GM23338 (cell line): ENCODE results near the gene RFC2. TPM values are rescaled to one million over a fixed set of nuclear protein-coding genes. Genes with fewer than 3 reads are reported as not detected.

ENCODE experiments used
- ATAC-seq: fragments of 200-7000 bp; cut with Tn5 transposase; 3 replicates; pipeline ENCODE4 v1.9.1; 2020
- DNase-seq: peaks from one replicate; pipeline ENCODE4 v3.0.0-alpha.2; 2015; ENCODE audit warnings: low spot score
- H2AFZ ChIP-seq: fragments of 200-600 bp; sonication (generic); 2 replicates; pipeline ENCODE4 v1.8.0; 2016; ENCODE audit warnings: antibody characterized with exemption, mild to moderate bottlenecking, moderate library complexity
- H3F3A ChIP-seq: fragments of 200-600 bp; sonication (generic); replicated peaks from 2 replicates; pipeline ENCODE4 v1.8.0; 2017; ENCODE audit warnings: antibody characterized with exemption, mixed run types, low read depth
- H3K27ac ChIP-seq: fragments of 200-600 bp; sonication (generic); 2 replicates; pipeline ENCODE4 v1.6.1; 2016; ENCODE audit warnings: low read depth
- H3K27me3 ChIP-seq: fragments of 200-600 bp; sonication (generic); 2 replicates; pipeline ENCODE4 v1.8.0; 2016; ENCODE audit warnings: mild to moderate bottlenecking, mixed run types, moderate library complexity; ENCODE audit not compliant: insufficient read depth
- H3K36me3 ChIP-seq: fragments of 200-600 bp; sonication (generic); 2 replicates; pipeline ENCODE4 v1.8.0; 2016; ENCODE audit warnings: mild to moderate bottlenecking; ENCODE audit not compliant: insufficient read depth
- H3K4me1 ChIP-seq: fragments of 200-600 bp; sonication (generic); 2 replicates; pipeline ENCODE4 v1.8.0; 2016; ENCODE audit warnings: mild to moderate bottlenecking, moderate library complexity; ENCODE audit not compliant: insufficient read depth
- H3K4me2 ChIP-seq: fragments of 200-600 bp; sonication (generic); 2 replicates; pipeline ENCODE4 v1.7.1; 2017; ENCODE audit warnings: mixed run types
- H3K4me3 ChIP-seq: fragments of 200-600 bp; sonication (generic); 2 replicates; pipeline ENCODE4 v1.6.1; 2016; ENCODE audit warnings: mixed run types
- H3K79me2 ChIP-seq: fragments of 200-600 bp; sonication (generic); replicated peaks from 2 replicates; pipeline ENCODE4 v1.8.0; 2017; ENCODE audit warnings: mild to moderate bottlenecking; ENCODE audit not compliant: insufficient read depth
- H3K9me2 ChIP-seq: fragments of 200-600 bp; sonication (generic); 2 replicates; pipeline ENCODE4 v1.8.0; 2017; ENCODE audit not compliant: insufficient read depth
- H4K20me1 ChIP-seq: fragments of 200-600 bp; sonication (generic); replicated peaks from 2 replicates; pipeline ENCODE4 v1.8.0; 2017; ENCODE audit warnings: mild to moderate bottlenecking; ENCODE audit not compliant: insufficient read depth
- H3K27ac Mint-ChIP-seq: 2 replicates; pipeline ENCODE4 v1.8.0; 2020; ENCODE audit warnings: inconsistent platforms, mild to moderate bottlenecking, moderate library complexity, mixed read lengths
- H3K27me3 Mint-ChIP-seq: 3 replicates; pipeline ENCODE4 v1.8.0; 2022; ENCODE audit warnings: low read depth, mild to moderate bottlenecking, moderate library complexity, mixed read lengths, inconsistent platforms; ENCODE audit not compliant: insufficient read depth, poor library complexity
- H3K36me3 Mint-ChIP-seq: 3 replicates; pipeline ENCODE4 v1.8.0; 2021; ENCODE audit warnings: low read depth, mild to moderate bottlenecking, inconsistent platforms, moderate library complexity, mixed read lengths
- H3K4me1 Mint-ChIP-seq: 3 replicates; pipeline ENCODE4 v1.8.0; 2020; ENCODE audit warnings: mild to moderate bottlenecking, inconsistent platforms, mixed read lengths
- H3K4me3 Mint-ChIP-seq: 3 replicates; pipeline ENCODE4 v1.8.0; 2021; ENCODE audit warnings: moderate library complexity, mild to moderate bottlenecking, inconsistent platforms, mixed read lengths
- H3K9me3 Mint-ChIP-seq: 3 replicates; pipeline ENCODE4 v1.8.0; 2020; ENCODE audit warnings: moderate library complexity, mild to moderate bottlenecking, inconsistent platforms, mixed read lengths
- CREB1 ChIP-seq: fragments of 250-450 bp; sonication (Bioruptor Pico); IDR thresholded peaks from 2 replicates; pipeline ENCODE4 v1.5.0; 2020; ENCODE audit warnings: low read depth, mild to moderate bottlenecking, moderate library complexity
- EZH2 ChIP-seq: fragments of 200-600 bp; sonication (generic); IDR thresholded peaks from one replicate; pipeline ENCODE4 v1.8.0; 2017; ENCODE audit warnings: antibody characterized with exemption, mild to moderate bottlenecking, low read depth; ENCODE audit not compliant: unreplicated experiment
- NANOG ChIP-seq: IDR thresholded peaks from 2 replicates; pipeline ENCODE4 v1.6.1; 2016; ENCODE audit warnings: antibody characterized with exemption, borderline replicate concordance
- POLR2AphosphoS5 ChIP-seq: IDR thresholded peaks from 2 replicates; pipeline ENCODE4 v1.6.1; 2016; ENCODE audit warnings: antibody characterized with exemption, low read depth
- STAT1 ChIP-seq: IDR thresholded peaks from one replicate; pipeline ENCODE4 v1.6.1; 2016; ENCODE audit warnings: antibody characterized with exemption; ENCODE audit not compliant: unreplicated experiment
- ZNF114 ChIP-seq: fragments of 250-450 bp; sonication (Bioruptor Pico); IDR thresholded peaks from 2 replicates; pipeline ENCODE4 v1.5.0; 2020; ENCODE audit warnings: mild to moderate bottlenecking, moderate library complexity
- polyA plus RNA-seq: library from polyadenylated mRNA; unstranded; fragments of >200 nt; fragmentation: Nextera tagmentation; extraction: Ambion mirVana; gene quantifications from 2 replicates; pipeline ENCODE4 v1.2.1, GENCODE V29; 2016
- total RNA-seq: library from RNA; depleted of rRNA; stranded (reverse); fragments of >200 nt; shearing (Covaris generic); gene quantifications from 2 replicates; pipeline ENCODE4 v1.2.3, GENCODE V29; 2014
- TF ChIP-seq, protein P1 (sequence below): fragments of 250-450 bp; sonication (Bioruptor Pico); IDR thresholded peaks from 2 replicates; pipeline ENCODE4 v1.5.0; 2020; ENCODE audit warnings: mild to moderate bottlenecking, moderate library complexity
- TF ChIP-seq, protein P2 (sequence below): IDR thresholded peaks from one replicate; pipeline ENCODE4 v1.6.1; 2018; ENCODE audit warnings: antibody characterized with exemption; ENCODE audit not compliant: unreplicated experiment

The RFC2 gene
- total and polyA plus RNA-seq, 2 experiments from 2014 or later, result 56.4 to 75.2 TPM

DNA sequence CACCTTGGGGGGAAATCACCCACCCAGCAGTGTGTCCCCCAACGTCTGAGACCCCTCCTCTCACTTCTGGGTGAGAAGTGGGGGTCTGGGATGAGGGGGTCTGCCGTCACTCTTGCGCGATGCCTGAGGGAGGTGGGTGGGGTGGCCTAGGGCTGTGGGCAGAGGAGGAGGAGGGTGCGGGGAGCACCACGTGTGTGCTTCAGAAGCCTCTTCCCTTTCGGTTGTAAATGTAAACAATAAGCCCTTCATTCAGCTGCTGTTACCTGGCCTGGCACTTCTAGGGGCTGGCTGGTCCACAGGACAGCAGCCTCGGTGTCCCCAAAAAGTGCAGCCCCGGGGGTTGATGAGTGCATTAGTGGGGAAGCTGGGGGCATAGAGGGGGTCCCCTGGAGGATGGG is 36.4 kb upstream of the RFC2 start:
- Histone ChIP-seq H3K4me2 (peak overlapping the region; percentile 96), H3K27ac (no peak overlapping the region), H2AFZ (no peak overlapping the region), H3K27me3 (no peaks in the 10 kb centered on the region), H3K4me1 (peaks cover 44% of the 10 kb centered on the region), H3K4me3 (peak overlapping the region; percentile 89), H3F3A (peaks cover 22% of the 10 kb centered on the region), H3K36me3 (no peaks in the 10 kb centered on the region), H4K20me1 (peaks cover 39% of the 10 kb centered on the region), H3K9me2 (no peaks in the 10 kb centered on the region), H3K79me2 (peaks cover 57% of the 10 kb centered on the region)
- TF ChIP-seq POLR2AphosphoS5 (no peak), ZNF114 (CRISPR knock-in tag) (no peak), CREB1 (no peak), EZH2 (no peak), NANOG (no peak), STAT1 (no peak)
- TF ChIP-seq, protein P1, sequence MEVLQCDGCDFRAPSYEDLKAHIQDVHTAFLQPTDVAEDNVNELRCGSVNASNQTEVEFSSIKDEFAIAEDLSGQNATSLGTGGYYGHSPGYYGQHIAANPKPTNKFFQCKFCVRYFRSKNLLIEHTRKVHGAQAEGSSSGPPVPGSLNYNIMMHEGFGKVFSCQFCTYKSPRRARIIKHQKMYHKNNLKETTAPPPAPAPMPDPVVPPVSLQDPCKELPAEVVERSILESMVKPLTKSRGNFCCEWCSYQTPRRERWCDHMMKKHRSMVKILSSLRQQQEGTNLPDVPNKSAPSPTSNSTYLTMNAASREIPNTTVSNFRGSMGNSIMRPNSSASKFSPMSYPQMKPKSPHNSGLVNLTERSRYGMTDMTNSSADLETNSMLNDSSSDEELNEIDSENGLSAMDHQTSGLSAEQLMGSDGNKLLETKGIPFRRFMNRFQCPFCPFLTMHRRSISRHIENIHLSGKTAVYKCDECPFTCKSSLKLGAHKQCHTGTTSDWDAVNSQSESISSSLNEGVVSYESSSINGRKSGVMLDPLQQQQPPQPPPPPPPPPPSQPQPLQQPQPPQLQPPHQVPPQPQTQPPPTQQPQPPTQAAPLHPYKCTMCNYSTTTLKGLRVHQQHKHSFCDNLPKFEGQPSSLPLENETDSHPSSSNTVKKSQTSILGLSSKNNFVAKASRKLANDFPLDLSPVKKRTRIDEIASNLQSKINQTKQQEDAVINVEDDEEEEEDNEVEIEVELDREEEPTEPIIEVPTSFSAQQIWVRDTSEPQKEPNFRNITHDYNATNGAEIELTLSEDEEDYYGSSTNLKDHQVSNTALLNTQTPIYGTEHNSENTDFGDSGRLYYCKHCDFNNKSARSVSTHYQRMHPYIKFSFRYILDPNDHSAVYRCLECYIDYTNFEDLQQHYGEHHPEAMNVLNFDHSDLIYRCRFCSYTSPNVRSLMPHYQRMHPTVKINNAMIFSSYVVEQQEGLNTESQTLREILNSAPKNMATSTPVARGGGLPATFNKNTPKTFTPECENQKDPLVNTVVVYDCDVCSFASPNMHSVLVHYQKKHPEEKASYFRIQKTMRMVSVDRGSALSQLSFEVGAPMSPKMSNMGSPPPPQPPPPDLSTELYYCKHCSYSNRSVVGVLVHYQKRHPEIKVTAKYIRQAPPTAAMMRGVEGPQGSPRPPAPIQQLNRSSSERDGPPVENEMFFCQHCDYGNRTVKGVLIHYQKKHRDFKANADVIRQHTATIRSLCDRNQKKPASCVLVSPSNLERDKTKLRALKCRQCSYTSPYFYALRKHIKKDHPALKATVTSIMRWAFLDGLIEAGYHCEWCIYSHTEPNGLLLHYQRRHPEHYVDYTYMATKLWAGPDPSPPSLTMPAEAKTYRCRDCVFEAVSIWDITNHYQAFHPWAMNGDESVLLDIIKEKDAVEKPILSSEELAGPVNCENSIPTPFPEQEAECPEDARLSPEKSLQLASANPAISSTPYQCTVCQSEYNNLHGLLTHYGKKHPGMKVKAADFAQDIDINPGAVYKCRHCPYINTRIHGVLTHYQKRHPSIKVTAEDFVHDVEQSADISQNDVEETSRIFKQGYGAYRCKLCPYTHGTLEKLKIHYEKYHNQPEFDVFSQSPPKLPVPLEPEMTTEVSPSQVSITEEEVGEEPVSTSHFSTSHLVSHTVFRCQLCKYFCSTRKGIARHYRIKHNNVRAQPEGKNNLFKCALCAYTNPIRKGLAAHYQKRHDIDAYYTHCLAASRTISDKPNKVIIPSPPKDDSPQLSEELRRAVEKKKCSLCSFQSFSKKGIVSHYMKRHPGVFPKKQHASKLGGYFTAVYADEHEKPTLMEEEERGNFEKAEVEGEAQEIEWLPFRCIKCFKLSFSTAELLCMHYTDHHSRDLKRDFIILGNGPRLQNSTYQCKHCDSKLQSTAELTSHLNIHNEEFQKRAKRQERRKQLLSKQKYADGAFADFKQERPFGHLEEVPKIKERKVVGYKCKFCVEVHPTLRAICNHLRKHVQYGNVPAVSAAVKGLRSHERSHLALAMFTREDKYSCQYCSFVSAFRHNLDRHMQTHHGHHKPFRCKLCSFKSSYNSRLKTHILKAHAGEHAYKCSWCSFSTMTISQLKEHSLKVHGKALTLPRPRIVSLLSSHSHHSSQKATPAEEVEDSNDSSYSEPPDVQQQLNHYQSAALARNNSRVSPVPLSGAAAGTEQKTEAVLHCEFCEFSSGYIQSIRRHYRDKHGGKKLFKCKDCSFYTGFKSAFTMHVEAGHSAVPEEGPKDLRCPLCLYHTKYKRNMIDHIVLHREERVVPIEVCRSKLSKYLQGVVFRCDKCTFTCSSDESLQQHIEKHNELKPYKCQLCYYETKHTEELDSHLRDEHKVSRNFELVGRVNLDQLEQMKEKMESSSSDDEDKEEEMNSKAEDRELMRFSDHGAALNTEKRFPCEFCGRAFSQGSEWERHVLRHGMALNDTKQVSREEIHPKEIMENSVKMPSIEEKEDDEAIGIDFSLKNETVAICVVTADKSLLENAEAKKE (CRISPR knock-in tag), result no peak
- TF ChIP-seq, protein P2, sequence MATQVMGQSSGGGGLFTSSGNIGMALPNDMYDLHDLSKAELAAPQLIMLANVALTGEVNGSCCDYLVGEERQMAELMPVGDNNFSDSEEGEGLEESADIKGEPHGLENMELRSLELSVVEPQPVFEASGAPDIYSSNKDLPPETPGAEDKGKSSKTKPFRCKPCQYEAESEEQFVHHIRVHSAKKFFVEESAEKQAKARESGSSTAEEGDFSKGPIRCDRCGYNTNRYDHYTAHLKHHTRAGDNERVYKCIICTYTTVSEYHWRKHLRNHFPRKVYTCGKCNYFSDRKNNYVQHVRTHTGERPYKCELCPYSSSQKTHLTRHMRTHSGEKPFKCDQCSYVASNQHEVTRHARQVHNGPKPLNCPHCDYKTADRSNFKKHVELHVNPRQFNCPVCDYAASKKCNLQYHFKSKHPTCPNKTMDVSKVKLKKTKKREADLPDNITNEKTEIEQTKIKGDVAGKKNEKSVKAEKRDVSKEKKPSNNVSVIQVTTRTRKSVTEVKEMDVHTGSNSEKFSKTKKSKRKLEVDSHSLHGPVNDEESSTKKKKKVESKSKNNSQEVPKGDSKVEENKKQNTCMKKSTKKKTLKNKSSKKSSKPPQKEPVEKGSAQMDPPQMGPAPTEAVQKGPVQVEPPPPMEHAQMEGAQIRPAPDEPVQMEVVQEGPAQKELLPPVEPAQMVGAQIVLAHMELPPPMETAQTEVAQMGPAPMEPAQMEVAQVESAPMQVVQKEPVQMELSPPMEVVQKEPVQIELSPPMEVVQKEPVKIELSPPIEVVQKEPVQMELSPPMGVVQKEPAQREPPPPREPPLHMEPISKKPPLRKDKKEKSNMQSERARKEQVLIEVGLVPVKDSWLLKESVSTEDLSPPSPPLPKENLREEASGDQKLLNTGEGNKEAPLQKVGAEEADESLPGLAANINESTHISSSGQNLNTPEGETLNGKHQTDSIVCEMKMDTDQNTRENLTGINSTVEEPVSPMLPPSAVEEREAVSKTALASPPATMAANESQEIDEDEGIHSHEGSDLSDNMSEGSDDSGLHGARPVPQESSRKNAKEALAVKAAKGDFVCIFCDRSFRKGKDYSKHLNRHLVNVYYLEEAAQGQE, result no peak
- Mint-ChIP-seq H3K9me3 (no peaks in the 10 kb centered on the region), H3K27me3 (peaks cover 18% of the 10 kb centered on the region), H3K27ac (no peak overlapping the region), H3K4me1 (peaks cover 52% of the 10 kb centered on the region), H3K4me3 (peak overlapping the region; percentile 68), H3K36me3 (peaks cover 3% of the 10 kb centered on the region)
- DNase-seq (no peak), ATAC-seq (peak; percentile 1; the same call in 1 of the 3 replicates)
